CD14-positive monocyte (primary cell): ENCODE data around the gene SNHG17. TPM values are rescaled to one million over a fixed set of nuclear protein-coding genes. Genes with fewer than 3 reads are reported as not detected.
A peak's percentile ranks its signal among the peaks of the same experiment; 100 is the strongest.

ENCODE experiments used
- DNase-seq, 3 donors: peaks; one replicate each; pipeline ENCODE4 v3.0.0-alpha.2; 2011 to 2022
- H2AFZ ChIP-seq: 2 replicates; pipeline ENCODE4 v1.6.0; 2012; ENCODE audit warnings: mild to moderate bottlenecking, low read depth, low read length, inconsistent platforms; ENCODE audit not compliant: insufficient read depth, poor library complexity, severe bottlenecking
- H3K27ac ChIP-seq, 2 donors: 1 replicate in 1 of 2; 2 replicates in 1 of 2; pipeline ENCODE4 v1.5.1; 2012 to 2013; ENCODE audit warnings: low read length in 2 of 2, control low read depth in 1 of 2, inconsistent platforms in 1 of 2, low read depth in 1 of 2, mild to moderate bottlenecking in 1 of 2
- H3K27me3 ChIP-seq, 2 donors: one replicate each; pipeline versions ENCODE4 v1.6.0 to v1.6.1; 2011 to 2013; ENCODE audit warnings: low read length in 2 of 2; ENCODE audit not compliant: control insufficient read depth in 2 of 2, insufficient read depth in 2 of 2
- H3K36me3 ChIP-seq, 2 donors: replicated peaks in 1 of 2; 1 replicate in 1 of 2; 2 replicates in 1 of 2; pipeline versions ENCODE4 v1.5.1 to v1.6.1; 2012 to 2013; ENCODE audit warnings: low read length in 2 of 2, control low read depth in 1 of 2, inconsistent platforms in 1 of 2, mild to moderate bottlenecking in 1 of 2; ENCODE audit not compliant: insufficient read depth in 2 of 2, control insufficient read depth in 1 of 2
- H3K4me1 ChIP-seq, 2 donors: 1 replicate in 1 of 2; 2 replicates in 1 of 2; pipeline versions ENCODE4 v1.5.1 to v1.6.1; 2012 to 2013; ENCODE audit warnings: low read length in 2 of 2, control low read depth in 1 of 2, inconsistent platforms in 1 of 2, mild to moderate bottlenecking in 1 of 2, moderate library complexity in 1 of 2; ENCODE audit not compliant: insufficient read depth in 2 of 2, control insufficient read depth in 1 of 2
- H3K4me2 ChIP-seq: replicated peaks from 2 replicates; pipeline ENCODE3; 2012; ENCODE audit warnings: low read length, moderate library complexity, mild to moderate bottlenecking; ENCODE audit not compliant: poor library complexity, severe bottlenecking; ENCODE audit errors: extremely low read depth
- H3K4me3 ChIP-seq, 3 experiments: fragments of 200-600 bp in 1 of 3; sonication (generic) in 1 of 3; replicated peaks in 1 of 3; 1 replicate in 2 of 3; 2 replicates in 1 of 3; pipeline ENCODE4 v1.5.1; 2011 to 2013; ENCODE audit warnings: low read length in 3 of 3, mild to moderate bottlenecking in 3 of 3, control low read depth in 2 of 3, low read depth in 2 of 3, inconsistent platforms in 1 of 3, moderate library complexity in 1 of 3
- H3K79me2 ChIP-seq: 2 replicates; pipeline ENCODE4 v1.6.0; 2012; ENCODE audit warnings: mild to moderate bottlenecking, control low read depth, inconsistent platforms, low read length, moderate library complexity; ENCODE audit not compliant: insufficient read depth
- H3K9ac ChIP-seq: 2 replicates; pipeline ENCODE4 v1.6.0; 2017; ENCODE audit warnings: low read length, mild to moderate bottlenecking; ENCODE audit not compliant: insufficient read depth, poor library complexity, severe bottlenecking
- H3K9me3 ChIP-seq, 2 donors: replicated peaks in 1 of 2; 1 replicate in 1 of 2; 2 replicates in 1 of 2; pipeline versions ENCODE4 v1.5.1 to v1.6.1; 2012 to 2013; ENCODE audit warnings: low read length in 2 of 2, control low read depth in 1 of 2; ENCODE audit not compliant: control insufficient read depth in 1 of 2, insufficient read depth in 1 of 2
- H4K20me1 ChIP-seq: 2 replicates; pipeline ENCODE4 v1.6.0; 2012; ENCODE audit warnings: mild to moderate bottlenecking, low read length, control low read depth, moderate library complexity; ENCODE audit not compliant: insufficient read depth
- H3K27ac Mint-ChIP-seq, 7 donors: one replicate each; pipeline ENCODE4 v1.8.0; 2020; ENCODE audit warnings: mild to moderate bottlenecking in 7 of 7, mixed read lengths in 7 of 7, moderate library complexity in 6 of 7, inconsistent platforms in 2 of 7
- H3K27me3 Mint-ChIP-seq, 3 donors: one replicate each; pipeline ENCODE4 v1.8.0; 2021 to 2022; ENCODE audit warnings: low read depth in 3 of 3, mild to moderate bottlenecking in 3 of 3, mixed read lengths in 3 of 3, moderate library complexity in 3 of 3, inconsistent platforms in 1 of 3
- H3K36me3 Mint-ChIP-seq, 2 donors: one replicate each; pipeline ENCODE4 v1.8.0; 2020; ENCODE audit warnings: mixed read lengths in 2 of 2, inconsistent platforms in 1 of 2, mild to moderate bottlenecking in 1 of 2
- H3K4me1 Mint-ChIP-seq: one replicate; pipeline ENCODE4 v1.8.0; 2020; ENCODE audit warnings: mild to moderate bottlenecking, mixed read lengths
- H3K4me3 Mint-ChIP-seq, 2 donors: one replicate each; pipeline ENCODE4 v1.8.0; 2020; ENCODE audit warnings: mild to moderate bottlenecking in 2 of 2, mixed read lengths in 2 of 2, moderate library complexity in 1 of 2
- H3K9me3 Mint-ChIP-seq, 7 donors: one replicate each; pipeline ENCODE4 v1.8.0; 2020 to 2022; ENCODE audit warnings: mixed read lengths in 7 of 7, mild to moderate bottlenecking in 6 of 7, moderate library complexity in 6 of 7, inconsistent platforms in 2 of 7
- CTCF ChIP-seq: fragments of 200-600 bp; IDR thresholded peaks from one replicate; pipeline ENCODE4 v1.8.0; 2022; ENCODE audit warnings: antibody characterized with exemption, mild to moderate bottlenecking
- WGBS: methylation state at CpG from one replicate; pipeline ENCODE4 v1.1.5; 2013; ENCODE audit warnings: missing lambda C conversion rate; ENCODE audit not compliant: insufficient coverage; 5-methylcytosine and 5-hydroxymethylcytosine counted together
- intact Hi-C, 2 donors: fragments of 100-400 bp; cut with micrococcal nuclease; formaldehyde crosslinking; loops; one replicate each; pipeline versions ENCODE4 v1.15.0 to v1.15.1; 2023
- polyA plus RNA-seq, 3 donors: library from polyadenylated mRNA; depleted of rRNA in 1 of 3; unstranded in 2 of 3; stranded (reverse) in 1 of 3; fragments of 300-500 nt in 2 of 3; fragments of >200 nt in 1 of 3; fragmentation: Illumina TruSeq in 2 of 3; gene quantifications; 1 replicate in 2 of 3; 2 replicates in 1 of 3; pipeline ENCODE4 v1.2.3, GENCODE V29; 2012 to 2021
- small RNA-seq: library from RNA; depleted of rRNA; stranded (forward); fragments of <200 nt; gene quantifications from one replicate; pipeline ENCODE3, GENCODE V24; 2012; ENCODE audit warnings: low read depth; ENCODE audit not compliant: insufficient read length

SNHG17 gene
- polyA plus RNA-seq, 3 donors: 10.1 to 32.4 (median 29.2) TPM

- no peak for TF ChIP-seq CTCF
- Mint-ChIP-seq H3K36me3 (no peaks in the 10 kb centered on the region), H3K27ac (no peak overlapping the region), H3K27me3 (peaks cover 5 to 18% (median 13%) of the 10 kb centered on the region in 3 donors), H3K4me3 (no peak overlapping the region), H3K4me1 (peaks cover 5% of the 10 kb centered on the region), H3K9me3 (peaks cover 0 to 6% (median 0%) of the 10 kb centered on the region in 7 donors)
- no peak overlapping the region for H3K27ac ChIP-seq
- no peaks in the 10 kb centered on the region for H3K9me3 ChIP-seq
- 70% methylated on average over 5 of the region's 7 CpGs for WGBS
- no peaks in the 10 kb centered on the region for H3K36me3 ChIP-seq
- H4K20me1 ChIP-seq: no peaks in the 10 kb centered on the region
- intact Hi-C loops: no loop called here
- no peak overlapping the region for H3K4me3 ChIP-seq
- no peaks in the 10 kb centered on the region for H3K79me2 ChIP-seq
- DNase-seq: no peak
- no peaks in the 10 kb centered on the region for H3K4me1 ChIP-seq
- H3K4me2 ChIP-seq: no peak overlapping the region
- no peak overlapping the region for H3K9ac ChIP-seq
- H3K27me3 ChIP-seq: no peaks in the 10 kb centered on the region
- H2AFZ ChIP-seq: no peak overlapping the region
Measured at GRCh38 chr20:38373231-38373867, 61.8 kb downstream of the SNHG17 start.

GRCh38 chr20:38372806-38373205, 62.3 kb downstream of the SNHG17 start:
- H3K27ac ChIP-seq: no peak overlapping the region
- H3K9ac ChIP-seq: no peak overlapping the region
- H3K4me3 ChIP-seq: no peak overlapping the region
- 100% methylated on average over 1 of the region's 5 CpGs for WGBS
- Mint-ChIP-seq H3K27ac (no peak overlapping the region), H3K27me3 (peaks cover 5 to 18% (median 13%) of the 10 kb centered on the region in 3 donors), H3K4me3 (no peak overlapping the region), H3K4me1 (peaks cover 5% of the 10 kb centered on the region), H3K36me3 (no peaks in the 10 kb centered on the region), H3K9me3 (peaks cover 0 to 6% (median 0%) of the 10 kb centered on the region in 7 donors)
- no peaks in the 10 kb centered on the region for H3K27me3 ChIP-seq
- intact Hi-C loops: no loop called here
- no peak overlapping the region for H3K4me2 ChIP-seq
- no peaks in the 10 kb centered on the region for H3K79me2 ChIP-seq
- no peaks in the 10 kb centered on the region for H4K20me1 ChIP-seq
- H3K9me3 ChIP-seq: no peaks in the 10 kb centered on the region
- H3K36me3 ChIP-seq: no peaks in the 10 kb centered on the region
- no peak for TF ChIP-seq CTCF
- DNase-seq: no peak
- no peak overlapping the region for H2AFZ ChIP-seq
- no peaks in the 10 kb centered on the region for H3K4me1 ChIP-seq

Small RNA genes lying within 50 kb of the gene (small RNA-seq; reads per million reads assigned to genes)
- gene RF00056 (not detected), gene SNORA60 (14.6 reads per million, percentile 83 among the genes with 10 or more reads in this experiment), gene SNORA71A (105 reads per million, percentile 96 among the genes with 10 or more reads in this experiment), gene SNORA71B (613 reads per million, percentile 99 among the genes with 10 or more reads in this experiment), gene SNORA71C (7.3 reads per million, percentile 65 among the genes with 10 or more reads in this experiment), gene SNORA71D (560 reads per million, percentile 99 among the genes with 10 or more reads in this experiment), gene SNORA71E (not detected)

Other genes with a start within 250 kb of the SNHG17 start
- gene KIAA1755, start 174.6 kb downstream of the SNHG17 start, polyA plus RNA-seq: not detected
- 1 to 10 TPM; 8.2 to 9.0 (median 8.7) TPM for gene BPI, start 131.2 kb downstream of the SNHG17 start, polyA plus RNA-seq
- not detected for gene LBP, start 88.8 kb downstream of the SNHG17 start, polyA plus RNA-seq
- gene RALGAPB, start 37.5 kb upstream of the SNHG17 start, polyA plus RNA-seq: 10 to 100 TPM in 1 of 3 donors, 1 to 10 TPM in 2; 4.7 to 15.5 (median 6.1) TPM
- not detected for gene ADIG, start 145.9 kb upstream of the SNHG17 start, polyA plus RNA-seq
- not detected for gene ARHGAP40, start 166.5 kb upstream of the SNHG17 start, polyA plus RNA-seq